NCI-H345 treated with DMSO at 0.1 percent for 48 hours (cell line): ENCODE measurements around the gene CGNL1.

Experiments used
- DNase-seq: peaks from one replicate; lab custom pipeline; 2025; ENCODE audit not compliant: unreplicated experiment; lab: John Stamatoyannopoulos, UW

CGNL1 gene

DNA sequence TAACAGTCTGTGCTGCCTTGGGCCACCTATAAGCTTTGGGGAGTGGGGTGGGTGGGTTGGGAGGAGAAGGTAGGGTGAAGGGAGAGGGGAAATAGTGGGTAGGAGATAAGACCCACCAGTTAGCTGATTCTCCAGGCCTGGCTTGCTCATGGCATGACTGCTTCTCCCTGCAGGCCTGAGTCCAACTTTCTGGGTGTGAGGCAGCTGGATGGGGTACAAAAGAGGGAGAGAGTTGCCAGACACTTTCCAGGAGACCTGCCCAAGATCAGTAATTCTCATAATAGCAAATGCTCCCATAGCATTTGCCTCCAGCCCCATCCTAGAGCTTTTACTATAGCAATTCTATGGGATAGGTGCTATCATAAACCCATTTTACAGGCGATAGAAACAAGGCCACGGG, 7.7 kb downstream of the CGNL1 start:
- DNase-seq = no peak

- no peak for DNase-seq
Observed at GRCh38 chr15:57384816-57385215, 8.5 kb downstream of the CGNL1 start.

- no peak for DNase-seq
Observed at GRCh38 chr15:57385923-57386390, 9.7 kb downstream of the CGNL1 start.

DNA sequence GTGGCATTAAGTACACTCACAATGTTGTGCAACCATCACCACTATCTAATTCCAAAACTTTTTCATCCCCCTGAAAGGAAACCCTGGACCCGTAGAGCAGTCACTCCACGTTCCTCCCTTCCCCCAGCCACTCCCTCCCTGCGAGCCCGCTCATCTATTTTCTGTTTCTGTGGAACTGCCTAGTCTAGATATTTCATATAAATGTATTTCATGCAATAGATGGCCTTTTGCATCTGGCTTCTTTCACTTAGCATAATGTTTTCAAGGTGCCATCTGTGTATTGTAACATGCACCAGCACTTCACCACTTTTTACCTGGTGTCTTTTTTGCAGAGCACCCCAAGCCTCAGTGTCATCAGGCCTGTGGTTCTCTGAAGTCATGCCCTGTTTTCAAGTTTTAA, 10.7 kb downstream of the CGNL1 start:
- DNase-seq = no peak

DNA sequence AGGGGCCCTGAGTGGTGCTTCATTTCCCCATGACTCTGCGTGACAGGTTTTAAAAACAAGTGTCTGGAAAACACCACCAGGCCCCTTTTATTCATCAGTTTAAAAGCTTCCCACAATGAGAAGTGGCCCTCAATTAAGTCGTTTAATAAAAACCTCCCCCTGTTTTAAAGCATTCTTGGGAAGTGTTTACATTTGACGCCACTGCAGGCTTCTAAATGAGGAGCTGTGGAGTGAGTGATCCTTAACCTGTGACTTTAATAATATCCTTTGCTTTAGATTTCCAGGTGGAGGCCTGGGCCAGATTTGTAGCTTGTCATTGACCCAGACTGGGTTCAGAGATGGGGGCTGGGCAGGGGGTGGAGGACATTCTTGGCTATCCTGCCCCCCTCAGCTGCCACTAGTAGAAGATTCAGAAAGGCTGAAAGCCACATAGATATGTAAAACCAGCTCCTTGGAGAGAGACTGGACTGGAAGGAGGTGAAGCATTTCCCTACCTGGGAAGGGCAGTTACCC, 11.3 kb downstream of the CGNL1 start:
- no peak for DNase-seq

GRCh38 chr15:57388464-57388863, 12.2 kb downstream of the CGNL1 start:
- no peak for DNase-seq

GRCh38 chr15:57389991-57390390, 13.7 kb downstream of the CGNL1 start:
- no peak for DNase-seq

GRCh38 chr15:57390583-57390982, 14.3 kb downstream of the CGNL1 start:
- no peak for DNase-seq

DNA sequence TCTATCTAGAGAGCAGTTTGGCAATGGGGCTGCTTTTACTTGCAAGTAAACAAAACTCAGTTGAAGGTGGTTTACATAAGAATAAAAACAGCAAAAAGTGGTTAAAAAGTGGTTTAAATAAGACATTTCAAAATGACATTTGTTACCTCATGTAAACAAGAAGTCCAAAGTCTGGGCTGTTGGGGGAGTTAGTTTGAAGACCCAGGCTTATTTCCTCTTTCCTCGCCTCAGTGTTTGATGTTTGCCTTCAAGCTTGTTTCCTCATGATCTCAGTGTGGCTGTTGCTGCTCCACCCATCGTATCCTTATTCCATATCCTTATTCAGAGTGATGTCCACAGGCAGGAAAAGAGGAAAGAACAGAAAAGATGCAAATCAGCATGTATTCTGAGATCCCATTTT, 15.2 kb downstream of the CGNL1 start:
- DNase-seq = no peak

- no peak for DNase-seq
Observed at GRCh38 chr15:57393061-57393460, 16.8 kb downstream of the CGNL1 start.

DNA sequence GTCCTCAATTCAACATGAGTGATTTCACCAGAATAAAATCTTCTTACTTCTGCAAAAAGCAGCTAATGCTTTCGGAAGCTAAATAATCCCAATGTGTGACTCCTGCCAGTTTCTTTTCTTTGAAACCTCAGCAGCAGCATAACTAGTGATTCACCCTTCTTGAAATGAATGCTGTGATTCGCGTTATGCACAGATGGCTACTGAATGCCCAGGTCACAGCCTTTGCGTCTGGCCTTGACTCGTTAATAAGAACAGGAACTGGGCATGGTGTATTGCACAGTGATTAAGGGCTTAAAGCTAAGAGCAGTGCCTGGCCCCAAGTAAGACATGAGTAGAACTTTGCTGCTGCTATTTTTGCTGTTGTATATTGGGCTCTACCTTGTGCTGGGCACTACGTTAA, 19.0 kb downstream of the CGNL1 start:
- no peak for DNase-seq

DNA sequence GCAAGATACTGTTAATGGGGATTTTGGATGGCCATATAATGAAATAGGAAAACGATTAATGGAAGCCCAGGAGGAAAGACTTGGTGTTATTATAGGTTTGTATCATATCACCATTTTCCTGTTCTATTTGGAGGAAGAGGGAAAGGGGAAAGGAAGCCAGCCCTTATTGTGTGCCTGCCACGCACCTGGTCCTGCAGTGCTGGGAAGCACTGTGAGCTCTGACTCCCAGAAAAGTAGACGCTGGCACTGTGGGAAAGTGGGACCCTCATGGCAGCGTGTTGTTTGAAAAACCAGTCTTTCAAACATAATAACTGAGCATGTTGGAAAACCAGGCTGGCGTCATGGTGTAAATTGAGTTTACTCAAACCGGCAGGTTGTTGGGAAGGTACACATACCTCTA, 22.0 kb downstream of the CGNL1 start:
- DNase-seq = no peak

GRCh38 chr15:57401546-57401945, 25.2 kb downstream of the CGNL1 start:
- DNase-seq = no peak

- DNase-seq = no peak
Observed at GRCh38 chr15:57403017-57403416, 26.7 kb downstream of the CGNL1 start.

- DNase-seq = no peak
Observed at GRCh38 chr15:57403566-57404325, 27.4 kb downstream of the CGNL1 start.

DNA sequence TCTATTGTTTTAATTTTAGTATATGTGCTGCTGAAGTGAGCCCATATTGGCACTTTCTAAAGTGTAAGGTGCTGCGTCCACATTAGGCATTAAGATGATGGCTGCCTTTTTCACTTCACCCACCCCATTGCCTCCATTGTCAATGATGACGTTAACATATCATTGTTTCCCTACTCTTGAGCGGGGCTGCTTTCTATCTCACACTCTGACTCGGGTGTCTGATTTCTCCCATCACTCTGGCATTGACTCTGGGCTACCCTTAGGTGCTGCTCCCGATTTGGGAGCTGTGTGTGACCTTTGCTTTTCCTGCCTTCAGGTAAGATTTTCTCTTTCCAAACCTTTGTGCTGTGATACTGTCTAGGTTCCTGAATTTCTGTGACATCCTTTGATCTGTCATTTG, 28.8 kb downstream of the CGNL1 start:
- DNase-seq = no peak

DNA sequence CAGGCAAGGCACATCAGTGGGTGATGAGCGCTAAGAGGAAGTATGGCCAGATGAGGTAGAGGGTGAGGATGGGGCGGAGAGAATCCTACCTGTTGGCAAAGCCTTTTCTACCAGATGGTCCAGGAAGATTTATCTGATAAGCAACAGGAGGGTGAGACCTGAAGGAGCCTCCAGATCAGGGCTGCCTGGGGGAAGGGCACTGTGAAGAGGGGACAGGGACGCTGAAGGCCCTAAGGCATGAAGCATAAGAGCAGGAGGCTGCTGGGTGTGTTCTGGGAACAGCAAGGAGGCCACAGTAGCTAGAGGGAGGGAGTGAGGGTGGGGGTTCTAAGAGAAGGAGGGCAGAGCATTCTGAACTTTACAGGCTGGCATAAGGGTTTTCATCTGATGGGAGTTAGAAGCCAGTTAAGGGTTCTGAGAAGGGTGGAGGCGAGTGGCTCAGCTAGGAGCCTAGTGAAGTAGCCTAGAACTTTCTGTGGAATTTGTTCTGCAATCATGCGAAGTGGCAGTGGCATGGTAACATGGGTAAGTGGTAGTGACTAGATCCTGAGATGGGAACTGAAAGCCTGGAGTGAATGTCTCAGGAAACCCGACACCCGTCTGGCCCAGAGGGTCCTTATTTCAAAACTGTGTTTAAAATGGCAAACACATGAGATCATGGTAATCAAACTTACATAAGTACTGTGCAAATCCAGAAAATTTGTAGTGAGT, 29.9 kb downstream of the CGNL1 start:
- DNase-seq = no peak

DNA sequence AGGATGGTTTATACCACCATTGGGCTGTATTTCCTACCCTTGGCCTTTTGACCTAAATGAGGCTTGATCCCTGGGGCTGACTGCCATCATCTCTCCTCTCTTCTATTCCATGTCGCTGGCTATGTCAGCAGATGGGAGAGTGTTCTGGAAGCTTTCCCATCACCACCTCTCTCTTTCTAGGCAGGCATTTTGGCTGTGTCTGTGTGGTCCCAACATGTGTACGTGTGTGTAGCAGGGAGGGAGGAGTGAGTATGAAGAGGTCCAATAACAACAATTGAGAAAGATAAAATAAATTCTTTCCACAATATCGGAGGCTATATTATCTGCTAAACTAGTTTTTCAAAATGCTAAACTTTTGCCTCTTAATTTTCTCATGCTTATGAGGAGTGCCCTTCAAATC, 34.1 kb downstream of the CGNL1 start:
- no peak for DNase-seq

GRCh38 chr15:57411945-57412768, 35.9 kb downstream of the CGNL1 start:
- no peak for DNase-seq

- no peak for DNase-seq
Observed at GRCh38 chr15:57415602-57416001, 39.3 kb downstream of the CGNL1 start.

- DNase-seq = no peak
Observed at GRCh38 chr15:57418635-57419034, 42.3 kb downstream of the CGNL1 start.
